Measurements from ENCODE around the gene KRT80.

Gene KRT80

DNA sequence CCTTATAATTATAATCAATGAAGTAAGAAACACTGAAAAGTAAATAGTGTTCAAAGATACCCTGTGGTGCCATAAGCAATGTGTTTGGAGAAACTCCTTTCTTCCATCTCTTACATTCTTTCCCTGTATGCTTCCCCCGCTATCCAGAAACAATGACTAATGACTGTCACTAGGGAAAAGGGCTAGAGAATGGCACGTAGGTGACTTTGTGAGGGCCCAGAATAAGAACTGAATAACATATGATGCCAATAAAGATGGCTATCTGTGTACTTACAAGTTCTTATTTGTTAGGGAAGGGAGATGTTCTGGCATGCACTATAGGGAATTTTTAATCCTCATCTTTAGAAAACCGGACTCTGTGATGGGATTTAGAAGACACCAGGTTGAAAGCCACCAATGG lies 36.6 kb upstream of the KRT80 start:
- DNase-seq, result no peak

DNA sequence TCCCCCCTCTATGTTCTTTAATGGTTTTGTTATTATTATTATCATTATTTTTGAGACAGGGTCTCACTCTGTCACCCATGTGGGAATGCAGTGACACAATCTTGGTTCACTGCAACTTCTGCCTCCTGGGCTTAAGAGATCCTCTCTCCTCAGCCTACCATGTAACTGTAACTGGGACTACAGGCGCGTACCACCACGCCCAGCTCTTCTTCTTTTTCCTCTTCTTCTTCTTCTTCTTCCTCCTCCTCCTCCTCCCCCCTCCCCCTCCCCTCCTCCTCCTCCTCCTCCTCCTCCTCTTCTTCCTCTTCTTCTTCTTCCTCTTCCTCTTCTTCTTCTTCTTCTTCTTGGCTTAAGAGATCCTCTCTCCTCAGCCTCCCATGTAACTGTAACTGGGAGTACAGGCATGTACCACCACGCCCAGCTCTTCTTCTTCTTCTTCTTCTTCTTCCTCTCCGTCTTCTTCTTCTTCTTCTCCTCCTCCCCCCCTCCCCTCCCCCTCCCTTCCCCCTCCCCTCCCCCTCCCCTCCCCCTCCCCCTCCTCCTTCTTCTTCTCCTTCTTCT lies 35.9 kb upstream of the KRT80 start:
- no peak for DNase-seq

DNA sequence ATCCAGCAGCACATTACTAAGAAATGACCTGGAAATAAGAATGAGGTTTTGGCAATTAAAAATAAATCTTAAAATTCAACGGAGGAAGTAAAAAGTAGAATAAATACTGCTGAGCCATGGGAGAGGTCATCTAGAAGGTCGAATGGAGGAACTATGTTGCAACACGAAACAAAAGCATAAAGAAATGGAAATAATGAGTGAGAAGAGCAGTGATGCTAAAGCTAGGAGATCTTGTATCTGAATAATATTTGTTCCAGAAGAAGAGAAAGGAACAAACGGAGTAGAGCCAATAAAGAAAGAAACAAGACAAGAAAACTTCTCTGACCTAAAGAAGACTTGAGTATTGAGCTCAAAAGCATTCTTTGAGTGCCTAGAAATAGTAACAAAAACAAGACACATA lies 34.6 kb upstream of the KRT80 start:
- no peak for DNase-seq

DNA sequence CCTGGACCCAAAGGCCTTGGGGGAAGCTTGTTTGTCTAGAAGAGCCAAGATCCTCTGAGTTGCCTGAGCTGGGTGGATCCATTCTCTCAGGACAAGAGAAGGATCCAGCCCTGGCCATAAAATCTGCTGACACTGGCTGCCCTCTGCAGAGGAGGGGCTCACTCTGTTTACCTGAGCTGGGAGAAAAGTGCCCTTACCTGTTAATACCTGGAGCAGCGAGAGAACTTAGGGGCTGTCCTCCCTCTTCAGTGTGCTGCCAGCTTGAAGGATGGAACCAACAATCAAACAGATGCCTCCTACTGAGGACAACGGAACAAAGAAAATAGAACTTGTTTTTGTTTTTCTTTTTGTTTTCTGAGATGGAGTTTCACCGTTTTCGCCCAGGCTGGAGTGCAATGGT lies 33.9 kb upstream of the KRT80 start:
- no peak for DNase-seq

DNA sequence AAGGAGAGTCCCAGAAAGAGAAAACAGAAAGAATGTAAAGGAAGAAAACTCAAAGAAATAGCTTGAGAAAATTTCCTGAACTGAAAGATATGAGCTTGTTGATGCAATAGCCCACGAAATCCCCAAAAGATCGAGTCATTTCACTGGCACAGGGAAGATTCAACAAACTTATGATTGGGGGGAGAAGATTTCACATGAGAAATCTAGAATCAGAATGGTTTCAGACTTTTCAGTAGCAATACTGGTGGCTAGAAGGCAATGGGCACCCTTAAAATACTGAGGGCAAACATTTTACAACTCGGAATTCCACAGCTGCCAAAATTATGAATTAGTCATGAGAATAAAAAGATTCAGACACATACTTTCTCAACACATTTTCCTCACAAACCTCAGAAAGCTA lies 32.3 kb upstream of the KRT80 start:
- no peak for DNase-seq

DNA sequence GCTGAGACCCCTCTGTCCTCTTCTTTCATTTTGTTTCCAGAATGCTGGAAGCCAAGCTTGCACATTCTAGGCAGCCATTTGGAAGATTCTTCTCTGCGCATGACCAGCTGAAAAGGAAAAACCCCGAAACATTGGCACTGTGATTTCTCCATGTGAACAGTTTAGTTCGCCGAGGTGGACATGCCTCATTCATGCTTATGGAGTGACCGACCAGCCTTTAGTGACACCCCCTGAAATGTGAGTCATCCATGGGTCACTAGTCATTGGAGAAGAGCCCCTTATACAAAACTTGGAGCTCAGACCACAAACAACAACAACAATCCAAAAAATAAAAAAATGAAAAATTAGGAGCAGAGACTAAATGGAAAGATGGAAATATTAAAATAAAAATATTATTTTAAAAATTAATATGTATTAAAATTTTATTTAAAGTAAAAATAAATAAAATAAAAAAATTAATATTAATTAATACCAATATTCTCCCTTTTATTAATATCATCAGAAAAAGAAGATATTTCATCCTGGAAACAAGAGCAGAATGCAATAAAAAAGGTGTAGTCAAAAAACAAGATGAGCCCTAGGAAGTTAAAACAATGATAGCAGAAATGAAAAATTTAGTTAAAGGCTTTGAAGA lies 31.7 kb upstream of the KRT80 start:
- DNase-seq, result no peak

DNA sequence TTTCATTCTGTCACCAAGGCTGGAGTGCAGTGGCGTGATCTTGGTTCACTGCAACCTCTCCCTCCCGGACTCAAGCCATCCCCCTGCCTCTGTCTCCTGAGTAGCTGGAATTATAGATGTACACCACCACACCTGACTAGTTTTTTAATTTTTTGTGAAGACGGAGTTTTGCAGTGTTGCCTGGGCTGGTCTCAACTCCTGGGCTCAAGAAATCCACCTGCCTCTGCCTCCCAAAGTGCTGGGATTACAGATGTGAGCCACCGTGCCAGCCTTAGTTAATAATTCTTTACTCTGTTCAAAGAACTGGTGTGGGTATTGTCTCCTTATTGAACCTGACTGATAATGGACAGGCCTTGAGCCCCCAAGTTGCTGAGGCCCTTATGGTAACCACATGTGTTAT lies 30.9 kb upstream of the KRT80 start:
- no peak for DNase-seq

DNA sequence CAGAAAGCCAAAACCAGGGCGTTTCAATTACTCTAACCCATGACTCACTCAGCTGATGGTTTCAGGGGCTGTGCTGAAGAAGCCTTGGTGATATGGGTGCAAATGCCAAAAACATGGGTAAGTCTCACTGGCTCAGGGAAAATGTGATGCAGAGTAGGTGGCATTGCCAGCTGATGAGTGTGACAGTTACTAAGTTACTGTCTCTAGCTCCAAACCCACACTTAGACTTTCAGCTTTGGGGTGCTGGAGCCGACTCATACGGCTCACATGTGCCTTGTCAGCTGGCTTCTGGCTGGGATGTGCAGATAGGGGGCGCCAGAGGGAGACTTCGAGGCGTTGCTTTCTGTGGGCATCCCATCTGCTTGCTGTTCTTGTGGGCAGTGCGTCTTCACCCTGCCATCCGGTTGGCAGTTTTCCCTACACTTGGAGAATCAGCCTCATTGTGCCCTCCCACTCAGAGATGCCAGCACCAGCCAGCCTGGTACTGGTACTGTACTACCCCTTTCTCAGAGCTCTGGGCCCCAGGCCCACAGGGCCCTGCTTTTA lies 30.2 kb upstream of the KRT80 start:
- peak; percentile 93 for DNase-seq

DNA sequence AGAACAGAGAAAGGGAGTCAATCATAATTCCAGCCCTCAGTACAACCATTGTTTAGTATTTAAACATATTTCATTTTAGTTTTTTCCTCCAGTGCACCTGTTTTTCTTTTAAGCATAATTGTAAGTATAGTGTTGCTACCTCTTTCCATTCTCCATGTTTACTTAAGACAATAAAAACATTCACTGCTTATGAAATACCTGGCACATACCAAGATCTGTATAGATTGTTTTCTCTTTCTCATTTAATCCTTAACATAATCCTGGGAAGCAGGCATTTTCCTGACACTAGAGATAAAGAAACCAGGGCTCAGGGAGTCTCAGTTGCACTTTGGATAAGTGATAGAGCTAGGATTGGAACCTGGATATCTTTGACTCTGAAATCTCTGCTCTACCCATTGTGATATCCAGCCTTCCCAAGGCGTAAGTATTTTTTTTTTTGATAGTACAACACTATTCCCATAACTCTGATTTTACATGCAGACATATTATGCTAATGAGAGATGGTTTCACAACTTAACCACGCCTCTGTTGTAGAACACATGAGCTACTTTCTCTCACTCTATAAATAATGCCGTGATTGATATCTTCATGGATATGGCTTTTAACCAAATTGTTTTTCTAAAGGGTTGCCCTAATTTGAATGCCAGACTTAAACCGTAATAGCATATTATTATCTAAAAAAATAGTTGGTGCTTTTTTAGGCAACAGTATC lies 29.4 kb upstream of the KRT80 start:
- DNase-seq, result no peak

DNA sequence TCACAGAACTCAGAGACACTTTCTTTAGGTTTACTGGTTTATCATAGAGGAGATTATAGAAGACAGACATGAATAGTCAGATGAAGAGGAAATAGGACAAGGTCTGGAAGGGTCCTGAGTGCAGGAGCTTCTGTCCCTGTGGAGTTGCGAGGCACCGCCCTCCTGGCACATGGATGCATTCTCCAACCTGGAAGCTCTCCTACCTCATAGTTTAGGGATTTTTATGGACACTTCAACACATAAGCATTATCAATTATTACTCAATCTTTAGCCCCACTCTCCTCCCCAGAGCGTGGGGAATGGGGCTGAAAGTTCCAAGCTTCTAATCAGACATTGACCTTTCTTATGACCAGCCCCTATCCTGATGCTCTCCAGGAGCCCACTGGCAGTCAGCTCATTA lies 28.7 kb upstream of the KRT80 start:
- DNase-seq, result no peak

DNA sequence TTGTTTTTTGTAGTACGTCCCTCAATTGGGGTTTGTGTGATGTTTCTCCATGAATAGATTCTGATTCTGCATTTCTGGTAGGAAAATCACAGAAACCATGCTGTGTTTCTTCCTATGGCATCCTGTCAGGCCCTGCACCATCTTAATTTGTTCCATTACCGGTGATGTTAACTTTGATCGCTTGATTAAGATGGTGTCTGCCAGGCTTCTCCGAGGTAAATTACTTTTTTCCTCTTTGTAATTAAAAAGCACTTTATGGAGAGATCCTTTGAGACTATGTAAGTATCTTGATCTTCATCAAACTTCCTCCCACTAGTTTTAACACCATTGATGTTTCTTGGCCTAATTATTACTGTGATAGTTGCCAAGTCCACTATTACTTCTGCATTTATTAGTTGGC lies 26.2 kb upstream of the KRT80 start:
- no peak for DNase-seq

DNA sequence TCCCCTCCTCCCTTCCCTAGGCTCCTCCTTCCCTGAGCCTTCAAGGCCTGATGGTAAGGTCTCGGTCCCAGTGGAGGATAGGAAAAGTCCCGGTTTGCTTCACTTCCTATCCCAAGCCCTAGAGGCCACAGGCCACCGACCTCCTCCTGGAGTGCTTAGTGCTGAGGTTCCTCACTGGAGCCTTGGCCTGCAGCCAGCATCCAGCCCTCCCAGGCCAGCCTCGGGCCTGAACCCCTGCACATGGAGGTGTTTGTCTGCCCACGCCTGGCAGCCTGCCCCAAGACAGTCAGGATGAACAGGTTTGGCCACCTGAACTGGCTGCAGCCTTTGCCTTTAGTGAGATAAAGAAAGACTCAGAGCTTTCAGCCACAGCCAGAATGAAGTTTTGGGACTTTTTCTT lies 25.4 kb upstream of the KRT80 start:
- DNase-seq, result no peak

DNA sequence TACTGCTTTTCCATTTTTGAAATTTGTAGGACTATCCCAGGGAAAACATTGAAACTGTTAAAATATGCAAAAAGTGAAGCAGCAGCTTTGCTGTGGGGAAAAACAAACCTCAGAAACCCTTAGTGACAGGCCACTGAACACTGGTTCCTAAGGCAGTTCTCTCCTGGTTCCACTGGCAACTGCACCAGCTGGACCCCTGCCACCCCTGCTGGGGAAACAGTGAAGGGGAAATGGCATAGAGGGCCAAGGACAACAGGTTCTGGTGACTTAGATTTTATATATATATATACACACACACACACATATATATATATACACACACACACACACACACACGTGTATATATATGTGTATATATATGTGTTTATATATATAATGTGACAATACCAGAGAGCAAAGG lies 25.0 kb upstream of the KRT80 start:
- DNase-seq, result no peak

DNA sequence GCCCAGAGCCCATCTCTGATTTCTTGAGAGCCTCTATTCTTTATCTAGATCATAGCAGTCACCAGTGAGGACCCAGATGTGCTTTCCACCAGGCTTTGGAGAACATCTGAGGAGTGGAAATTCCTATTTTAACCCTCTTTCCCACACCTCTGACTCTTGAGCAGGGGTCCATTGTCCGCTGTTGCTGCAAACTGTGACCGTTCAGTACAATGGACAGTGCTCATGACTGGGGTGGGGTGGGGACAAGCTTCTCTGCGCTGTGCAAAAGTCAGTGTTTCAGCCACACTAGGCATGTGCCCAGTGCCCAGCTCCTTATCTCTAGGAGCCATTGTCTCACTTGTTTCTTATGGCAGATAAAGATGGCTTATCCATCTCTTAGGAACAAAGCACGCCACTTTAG lies 24.3 kb upstream of the KRT80 start:
- no peak for DNase-seq

DNA sequence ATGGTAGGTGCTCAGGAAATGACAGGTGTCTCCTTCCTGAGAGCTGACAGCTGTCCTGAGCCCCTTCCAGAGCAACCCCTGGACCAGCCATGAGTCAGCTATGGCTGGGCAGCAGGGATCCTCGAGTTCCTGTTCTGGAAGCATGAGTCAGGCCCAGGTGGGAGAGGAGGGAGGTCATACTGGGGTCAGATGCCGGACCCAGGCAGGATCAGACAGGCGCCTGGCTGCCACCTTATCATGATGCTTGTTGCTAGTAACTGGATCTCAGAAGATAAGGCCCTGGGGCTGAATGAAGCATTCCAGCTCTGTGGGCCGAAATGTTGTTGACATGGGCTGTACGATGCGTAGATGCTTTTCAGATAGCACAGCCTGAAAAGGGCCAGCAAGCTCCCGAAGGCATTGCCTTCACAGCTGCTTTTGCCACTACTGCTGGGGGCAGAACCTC lies 23.8 kb upstream of the KRT80 start:
- DNase-seq, result no peak

DNA sequence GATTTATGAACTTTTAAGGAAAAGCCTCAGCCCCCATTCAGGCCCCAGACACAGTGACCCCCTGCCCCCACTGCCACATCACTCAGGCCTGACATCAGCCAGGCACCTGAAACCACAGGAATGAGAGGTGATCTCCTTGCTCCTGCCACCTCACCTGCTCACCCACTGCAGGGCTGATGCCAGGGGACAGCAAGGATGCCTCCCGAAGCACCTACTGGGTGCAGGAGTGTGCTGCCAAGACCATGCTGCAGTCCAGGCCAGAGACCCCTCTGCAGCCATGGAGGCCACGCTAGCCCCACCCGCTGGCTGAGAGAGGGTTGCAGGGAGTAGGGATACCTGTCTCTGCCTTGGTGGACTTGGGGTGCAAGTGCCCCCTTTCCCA lies 22.6 kb upstream of the KRT80 start:
- no peak for DNase-seq

DNA sequence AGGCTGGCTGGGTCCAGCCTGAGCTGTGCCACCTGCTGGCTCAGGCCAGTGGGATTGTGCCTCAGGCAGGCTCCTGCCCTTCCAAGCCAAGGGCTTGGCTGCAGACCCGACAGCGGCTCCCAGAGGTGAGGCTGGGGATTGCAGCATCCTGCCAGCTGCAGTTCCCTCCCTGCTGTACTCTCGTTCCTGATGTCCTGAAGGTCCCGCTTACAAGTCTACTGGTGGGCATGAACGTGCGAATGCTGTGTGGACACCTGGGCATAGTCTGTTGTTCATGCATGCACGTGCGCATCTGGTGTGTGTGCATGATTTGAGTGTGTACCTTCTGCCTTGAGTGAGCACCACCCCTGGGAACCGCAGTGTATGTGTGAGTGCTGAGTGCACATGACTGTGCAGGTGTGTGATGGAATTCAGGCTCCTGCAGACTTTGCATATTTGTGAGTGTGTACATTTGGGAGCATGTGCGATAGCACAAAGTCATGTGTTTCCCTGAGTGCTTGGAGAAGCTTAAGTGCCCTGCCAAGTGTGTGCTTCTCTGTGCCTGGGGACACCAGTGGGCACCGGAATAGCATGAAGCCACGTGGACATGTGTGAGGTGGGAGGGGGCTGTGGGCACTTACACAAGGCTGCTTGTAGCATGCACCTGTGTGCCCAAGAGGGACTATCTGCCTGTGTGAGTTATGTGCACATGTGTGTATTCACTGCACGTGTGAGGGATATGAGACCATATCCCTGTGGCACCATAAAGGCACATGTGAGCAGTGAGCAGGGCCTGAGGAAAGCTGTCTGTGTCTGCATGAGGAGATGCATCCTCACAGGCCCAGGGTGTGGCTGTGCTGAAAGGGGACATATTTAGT lies 22.0 kb upstream of the KRT80 start:
- DNase-seq, result peak; percentile 79

DNA sequence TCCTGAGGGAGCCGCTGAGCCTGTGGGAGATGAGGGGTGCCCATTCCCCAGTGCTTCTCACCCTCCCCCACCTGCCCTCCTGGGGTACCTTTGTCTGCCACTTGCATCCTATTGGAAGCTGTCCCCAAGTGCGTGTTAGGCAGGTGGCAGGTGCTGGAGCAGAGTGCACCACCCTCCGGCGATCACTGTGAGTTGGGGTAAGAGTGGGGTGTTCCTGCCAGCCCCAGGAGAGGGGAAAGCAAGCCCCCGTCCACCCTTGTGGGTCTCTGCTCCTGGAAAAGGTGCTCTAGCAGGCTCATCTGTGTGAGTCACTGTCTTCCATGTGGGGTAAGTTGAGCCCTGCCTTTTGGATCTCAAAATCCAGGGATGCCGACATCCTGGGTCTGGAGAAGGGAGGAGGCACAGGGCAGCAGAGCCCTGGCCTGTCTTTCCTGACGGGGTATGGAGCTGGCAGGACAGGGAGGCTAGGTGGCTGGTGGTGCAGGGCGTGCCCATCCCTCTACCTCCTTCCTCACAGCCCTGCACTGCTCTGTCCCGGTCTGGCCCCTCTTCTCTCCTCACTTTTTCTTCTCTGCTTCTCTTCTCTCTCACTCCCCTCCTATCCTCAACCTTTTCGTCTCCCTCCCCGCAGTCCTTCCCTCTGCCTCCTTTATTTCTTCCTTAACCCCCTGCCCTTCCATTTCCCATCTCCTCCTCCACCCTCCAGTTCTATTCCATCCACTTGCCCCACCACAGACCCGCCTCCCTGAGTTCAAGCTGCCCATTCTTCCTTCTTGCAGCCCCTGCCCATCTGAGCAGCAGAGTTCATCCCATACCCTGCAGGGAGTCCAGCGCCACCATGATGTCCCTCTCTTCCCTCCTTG lies 21.1 kb upstream of the KRT80 start:
- no peak for DNase-seq

DNA sequence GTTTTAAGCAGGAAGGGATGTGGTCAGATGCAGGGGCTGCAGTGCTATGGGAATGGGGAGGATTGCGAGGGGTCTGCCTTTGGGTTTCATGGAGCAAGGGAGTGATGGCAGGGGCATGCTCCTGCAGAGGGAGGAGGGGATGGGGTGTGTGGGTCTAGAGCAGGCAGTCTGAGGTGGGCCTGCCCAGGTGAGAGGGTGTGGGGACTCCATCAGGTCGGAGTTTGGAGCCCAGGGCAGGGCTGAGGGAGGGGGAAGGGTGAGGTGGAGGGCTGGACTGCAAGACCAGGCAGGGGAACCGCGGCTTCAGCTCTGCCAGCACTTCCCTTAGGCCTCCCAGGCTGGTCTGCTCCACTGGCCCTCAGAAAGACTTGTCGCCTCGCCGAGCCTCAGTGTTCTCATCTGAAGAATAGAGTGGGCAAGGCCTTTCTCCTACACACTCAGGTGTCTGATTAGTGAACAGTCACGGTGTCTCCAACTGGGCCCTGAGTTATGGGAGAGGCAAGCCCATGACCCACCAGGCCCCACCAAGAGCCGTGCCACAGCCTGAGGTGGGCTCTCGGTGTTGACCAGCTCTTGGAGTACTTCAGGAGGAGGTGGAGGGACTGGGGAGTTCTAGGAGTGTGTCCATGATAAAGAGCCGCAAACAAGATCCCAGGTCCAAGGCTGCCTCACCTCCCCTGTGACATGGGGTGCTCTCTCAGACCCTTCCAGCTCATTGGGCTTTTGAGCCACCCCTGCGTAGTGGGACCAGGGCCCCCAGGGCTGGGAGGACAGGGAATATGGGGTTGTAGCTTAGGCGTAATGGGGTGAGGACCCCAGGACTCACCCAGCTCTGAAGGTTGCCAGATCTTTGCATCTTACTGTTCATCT lies 20.1 kb upstream of the KRT80 start:
- DNase-seq, result no peak

DNA sequence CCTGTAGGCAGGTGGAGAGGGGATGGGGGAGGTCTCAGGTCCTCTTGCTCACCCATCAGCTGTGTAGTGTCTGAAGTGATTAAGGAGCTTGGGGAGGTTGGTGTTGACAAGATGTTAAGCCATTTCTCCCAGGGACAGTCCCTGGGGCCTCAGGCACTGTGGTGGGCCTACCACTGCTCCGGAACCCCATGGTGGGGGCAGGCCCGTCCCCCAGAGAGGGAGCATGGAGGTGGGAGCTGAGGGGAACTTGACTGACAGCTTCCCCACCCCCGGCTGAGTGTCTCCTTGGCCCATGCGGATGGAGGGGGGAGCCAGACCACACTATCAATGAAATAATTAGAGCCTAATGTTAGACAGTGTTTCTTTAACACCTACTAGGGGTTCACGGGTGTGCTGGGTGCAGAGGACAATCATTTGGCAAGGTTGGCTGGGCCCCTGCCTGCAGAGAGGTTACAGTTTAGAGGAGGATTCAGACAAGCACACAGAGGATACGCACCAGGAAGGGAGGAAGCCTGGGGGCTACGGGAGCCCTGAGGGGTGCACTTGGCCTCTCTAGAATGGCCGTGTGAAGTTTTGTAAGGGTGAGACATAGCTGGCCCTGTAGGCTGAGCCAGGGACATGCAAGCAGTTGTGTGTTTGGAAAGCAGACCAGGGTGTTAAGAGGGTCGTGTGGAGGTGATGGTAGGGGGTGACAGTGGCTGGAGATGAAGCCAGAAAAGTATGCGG lies 19.3 kb upstream of the KRT80 start:
- DNase-seq, result no peak
